NCI-H1092 treated with DMSO at 0.1 percent for 48 hours (cell line): Measurements from ENCODE around the gene HOGA1.

Experiments used
- DNase-seq: peaks from one replicate; lab custom pipeline; 2025; lab: John Stamatoyannopoulos, UW

HOGA1 gene

GRCh38 chr10:97580421-97581367 is 3.5 kb upstream of the HOGA1 start:
- no peak for DNase-seq

- no peak for DNase-seq
Measured at GRCh38 chr10:97582169-97582568, 2.0 kb upstream of the HOGA1 start.

- no peak for DNase-seq
Measured at GRCh38 chr10:97583476-97583875, 713 bp upstream of the HOGA1 start.

GRCh38 chr10:97584798-97585438 is 729 bp downstream of the HOGA1 start:
- no peak for DNase-seq

- DNase-seq: no peak
Measured at GRCh38 chr10:97585439-97585811, 1.2 kb downstream of the HOGA1 start.

- DNase-seq: no peak
Measured at GRCh38 chr10:97587183-97587582, 3.0 kb downstream of the HOGA1 start.

GRCh38 chr10:97589479-97589878 is 5.3 kb downstream of the HOGA1 start, which contains the start of gene C10orf62:
Gene C10orf62, plus strand, starts transcription at chr10:97589721. Its CDS starts 177 bp downstream, at chr10:97589898.
- DNase-seq: no peak

GRCh38 chr10:97590082-97590747 is 6.0 kb downstream of the HOGA1 start:
- DNase-seq: no peak

GRCh38 chr10:97590748-97591495 is 6.7 kb downstream of the HOGA1 start:
- DNase-seq: no peak

GRCh38 chr10:97593421-97593820 is 9.2 kb downstream of the HOGA1 start:
- no peak for DNase-seq

- DNase-seq: no peak
Measured at GRCh38 chr10:97596101-97597082, 12.2 kb downstream of the HOGA1 start.

GRCh38 chr10:97597778-97598177 is 13.6 kb downstream of the HOGA1 start:
- DNase-seq: no peak

- no peak for DNase-seq
Measured at GRCh38 chr10:97598407-97599271, 14.4 kb downstream of the HOGA1 start.

GRCh38 chr10:97599272-97599619 is 15.1 kb downstream of the HOGA1 start:
- DNase-seq: no peak

GRCh38 chr10:97600616-97601015 is 16.4 kb downstream of the HOGA1 start:
- DNase-seq: no peak

- DNase-seq: no peak
Measured at GRCh38 chr10:97601268-97602215, 17.4 kb downstream of the HOGA1 start.

- DNase-seq: no peak
Measured at GRCh38 chr10:97607095-97607636, 23.0 kb downstream of the HOGA1 start.

- no peak for DNase-seq
Measured at GRCh38 chr10:97608991-97609561, 24.9 kb downstream of the HOGA1 start.
